ENCODE measurements around the gene CRKL. TPM values are rescaled to one million over a fixed set of nuclear protein-coding genes. Genes with fewer than 3 reads are reported as not detected.

Gene CRKL
- total RNA-seq, 1 experiment from 2014 or later, result 87.7 TPM

- Histone ChIP-seq H3K9ac (ENCODE audit: low read length) (no peak overlapping the region), H3K4me1 (ENCODE audit: control insufficient read depth in 1 of 2, insufficient read depth in 2 of 2, low read length in 2 of 2) (peaks cover 3 to 20% of the 10 kb centered on the region in 2 experiments; a peak in 3 of 4 replicates), H3K4me3 (replicated peaks in 1 of 2; ENCODE audit: low read depth in 1 of 2, low read length in 2 of 2) (no peak overlapping the region), H3K9me3 (ENCODE audit: control insufficient read depth in 1 of 2, insufficient read depth in 1 of 2, low read depth in 1 of 2, low read length in 2 of 2) (no peaks in the 10 kb centered on the region), H3K27ac (ENCODE audit: low read depth, low read length) (no peak overlapping the region), H2AFZ (ENCODE audit: low read depth, low read length, poor library complexity, severe bottlenecking) (no peak overlapping the region), H3K27me3 (ENCODE audit: insufficient read depth, low read length) (no peaks in the 10 kb centered on the region), H3K79me2 (ENCODE audit: insufficient read depth, low read length) (no peaks in the 10 kb centered on the region), H4K20me1 (ENCODE audit: insufficient read depth) (no peaks in the 10 kb centered on the region), H3K36me3 (ENCODE audit: control insufficient read depth in 1 of 2, insufficient read depth in 2 of 2, low read length in 2 of 2) (peaks cover 0 to 4% of the 10 kb centered on the region in 2 experiments; a peak in 3 of 4 replicates), H3K4me2 (ENCODE audit: low read length) (peak overlapping the region; percentile 32), H3K9me2 (ENCODE audit: insufficient read depth) (no peaks in the 10 kb centered on the region)
- ChIA-PET CTCF (no interaction called here), POLR2A (interaction anchor here (1.1 kb wide), 1 partner anchor 17 kb away, joined by 3 read pairs; no protein-coding TSS in a partner anchor), RAD21 (ENCODE audit: low non-redundant PET in 1 of 2, low total read pairs in 2 of 2, uncharacterized antibody in 2 of 2, unreplicated experiment in 2 of 2) (no interaction called here)
- BruUV-seq (replicated peaks), result no TSS peak
- intact Hi-C loops (cut with micrococcal nuclease), result no loop called here
- DNase-seq (ENCODE audit: low read depth, low spot score) (no peak), ATAC-seq (no peak)
- TF ChIP-seq MAX (IDR thresholded peaks at IDR 0.05) (peak; percentile 15; the same call in 1 of the 2 replicates), CEBPB (IDR thresholded peaks at IDR 0.05; ENCODE audit: low read depth) (no peak)
These were observed 36.0 kb upstream of the CRKL start for GRCh38 chr22:20881231-20881630.

- Histone ChIP-seq H4K20me1 (ENCODE audit: insufficient read depth) (no peaks in the 10 kb centered on the region), H3K9me3 (ENCODE audit: control insufficient read depth in 1 of 2, insufficient read depth in 1 of 2, low read depth in 1 of 2, low read length in 2 of 2) (no peaks in the 10 kb centered on the region), H3K4me3 (replicated peaks in 1 of 2; ENCODE audit: low read depth in 1 of 2, low read length in 2 of 2) (no peak overlapping the region), H3K9me2 (ENCODE audit: insufficient read depth) (no peaks in the 10 kb centered on the region), H3K27ac (ENCODE audit: low read depth, low read length) (no peak overlapping the region), H3K36me3 (ENCODE audit: control insufficient read depth in 1 of 2, insufficient read depth in 2 of 2, low read length in 2 of 2) (peaks cover 0 to 4% of the 10 kb centered on the region in 2 experiments; a peak in 3 of 4 replicates), H3K79me2 (ENCODE audit: insufficient read depth, low read length) (no peaks in the 10 kb centered on the region), H3K9ac (ENCODE audit: low read length) (no peak overlapping the region), H3K4me1 (ENCODE audit: control insufficient read depth in 1 of 2, insufficient read depth in 2 of 2, low read length in 2 of 2) (peaks cover 3 to 20% of the 10 kb centered on the region in 2 experiments; a peak in 3 of 4 replicates), H3K4me2 (ENCODE audit: low read length) (no peak overlapping the region), H2AFZ (ENCODE audit: low read depth, low read length, poor library complexity, severe bottlenecking) (no peak overlapping the region), H3K27me3 (ENCODE audit: insufficient read depth, low read length) (no peaks in the 10 kb centered on the region)
- POLR2A ChIA-PET, result no interaction called here
- TF ChIP-seq SRF (IDR thresholded peaks at IDR 0.05; ENCODE audit: low read depth) (no peak), POLR2A (IDR thresholded peaks at IDR 0.05; ENCODE audit: borderline replicate concordance, extremely low read depth, insufficient read depth, insufficient read length) (no peak), POLR2AphosphoS5 (IDR thresholded peaks at IDR 0.05; ENCODE audit: low read depth, low read length) (no peak), ZBTB33 (IDR thresholded peaks at IDR 0.05; ENCODE audit: extremely low read depth, insufficient replicate concordance, low read length) (no peak), JUND (IDR thresholded peaks at IDR 0.05) (no peak), ZFX (IDR thresholded peaks at IDR 0.05) (no peak), CBX3 (IDR thresholded peaks at IDR 0.05; ENCODE audit: low read depth) (no peak), EGR1 (IDR thresholded peaks at IDR 0.05; ENCODE audit: low read depth) (no peak), REST (IDR thresholded peaks at IDR 0.05; ENCODE audit: low read depth) (no peak), ZNF274 (IDR thresholded peaks at IDR 0.05; ENCODE audit: low read depth, low read length) (no peak)
- RAD21 ChIA-PET (ENCODE audit: low non-redundant PET in 1 of 2, low total read pairs in 2 of 2, uncharacterized antibody in 2 of 2, unreplicated experiment in 2 of 2), result no interaction called here
- CTCF ChIA-PET, result no interaction called here
- BruUV-seq (replicated peaks), result no TSS peak
- ATAC-seq (no peak), DNase-seq (ENCODE audit: low read depth, low spot score) (no peak)
- intact Hi-C loops (cut with micrococcal nuclease), result no loop called here
These were observed 35.1 kb upstream of the CRKL start for GRCh38 chr22:20881869-20882815.

Data from HCT116 (cell line).